Mucosa of descending colon (tissue), 3 donors: ENCODE measurements around the gene CD33. TPM values are rescaled to one million over a fixed set of nuclear protein-coding genes. Genes with fewer than 3 reads are reported as not detected.

Source experiments
- ATAC-seq: fragments of 200-7000 bp; cut with Tn5 transposase; one replicate; pipeline ENCODE4 v1.9.1; 2020; ENCODE audit warnings: mild to moderate bottlenecking, moderate library complexity
- DNase-seq, 3 donors: peaks; one replicate each; pipeline ENCODE4 v3.0.0-alpha.2; 2020
- H3K36me3 ChIP-seq: fragments of 200-600 bp; one replicate; pipeline ENCODE4 v1.8.0; 2021; ENCODE audit warnings: low read depth, mild to moderate bottlenecking
- H3K4me1 ChIP-seq: fragments of 200-600 bp; one replicate; pipeline ENCODE4 v1.8.0; 2021; ENCODE audit warnings: low read depth, mild to moderate bottlenecking
- H3K4me3 ChIP-seq: fragments of 200-600 bp; one replicate; pipeline ENCODE4 v1.8.0; 2021; ENCODE audit warnings: mild to moderate bottlenecking
- H3K9me3 ChIP-seq: fragments of 200-600 bp; one replicate; pipeline ENCODE4 v1.8.0; 2021; ENCODE audit warnings: mild to moderate bottlenecking
- CTCF ChIP-seq: fragments of 200-600 bp; IDR thresholded peaks from one replicate; pipeline ENCODE4 v1.8.0; 2022; ENCODE audit warnings: antibody characterized with exemption, mild to moderate bottlenecking
- intact Hi-C, 2 donors: fragments of 100-400 bp; cut with DNase I in 1 of 2; cut with micrococcal nuclease in 1 of 2; formaldehyde crosslinking; loops; one replicate each; pipeline versions ENCODE4 v1.11.0 to v1.11.1; 2022; cut with DNase I, micrococcal nuclease
- total RNA-seq, 3 donors: library from RNA; stranded (reverse); fragmentation: NEBNext Ultra II Directional in 2 of 3; extraction: Animal tissue kit (Norgen Biotek cat#: 25700) in 2 of 3; gene quantifications; one replicate each; pipeline versions ENCODE4 v1.2.1 to v1.2.4, GENCODE V29; 2021 to 2023
- donor health status: DM: no; HTN: no; CAD: no; lungs with moderate emphysema.
- donor health status: DM: no; HTN: no; CAD: no.
- donor health status: DM: no; HTN: yes; CAD: no.

The CD33 gene
- total RNA-seq, 3 donors from 2014 or later: 1.0 to 6.9 (median 6.9) TPM

GRCh38 chr19:51185868-51186215, 39.0 kb upstream of the CD33 start:
- ATAC-seq (no peak), DNase-seq (no peak)
- Histone ChIP-seq H3K9me3 (no peaks in the 10 kb centered on the region), H3K4me1 (no peaks in the 10 kb centered on the region), H3K36me3 (no peaks in the 10 kb centered on the region), H3K4me3 (no peak overlapping the region)
- TF ChIP-seq CTCF: no peak
- intact Hi-C loops: no loop called here

DNA sequence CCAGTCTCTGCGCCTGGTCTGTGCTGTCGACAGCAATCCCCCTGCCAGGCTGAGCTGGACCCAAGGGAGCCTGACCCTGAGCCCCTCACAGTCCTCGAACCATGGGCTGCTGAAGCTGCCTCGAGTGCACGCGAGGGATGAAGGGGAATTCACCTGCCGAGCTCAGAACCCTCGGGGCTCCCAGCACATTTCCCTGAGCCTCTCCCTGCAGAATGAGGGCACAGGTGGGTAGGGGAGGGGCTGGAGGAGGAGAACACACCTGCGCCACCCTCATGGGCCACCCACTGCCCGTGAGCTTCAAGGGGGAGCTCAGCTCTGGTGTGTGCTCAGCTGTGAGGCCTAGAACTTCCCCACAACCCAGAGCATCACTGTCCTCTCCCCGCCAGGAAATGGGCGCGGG, 38.6 kb upstream of the CD33 start:
- Histone ChIP-seq H3K36me3 (no peaks in the 10 kb centered on the region), H3K4me3 (no peak overlapping the region), H3K4me1 (no peaks in the 10 kb centered on the region), H3K9me3 (no peaks in the 10 kb centered on the region)
- no peak for DNase-seq
- no peak for TF ChIP-seq CTCF
- no peak for ATAC-seq
- intact Hi-C loops: no loop called here

GRCh38 chr19:51187395-51188226, 37.3 kb upstream of the CD33 start:
- TF ChIP-seq CTCF: no peak
- intact Hi-C loops: no loop called here
- Histone ChIP-seq H3K4me1 (no peaks in the 10 kb centered on the region), H3K36me3 (no peaks in the 10 kb centered on the region), H3K4me3 (no peak overlapping the region), H3K9me3 (no peaks in the 10 kb centered on the region)
- DNase-seq (no peak), ATAC-seq (no peak)

DNA sequence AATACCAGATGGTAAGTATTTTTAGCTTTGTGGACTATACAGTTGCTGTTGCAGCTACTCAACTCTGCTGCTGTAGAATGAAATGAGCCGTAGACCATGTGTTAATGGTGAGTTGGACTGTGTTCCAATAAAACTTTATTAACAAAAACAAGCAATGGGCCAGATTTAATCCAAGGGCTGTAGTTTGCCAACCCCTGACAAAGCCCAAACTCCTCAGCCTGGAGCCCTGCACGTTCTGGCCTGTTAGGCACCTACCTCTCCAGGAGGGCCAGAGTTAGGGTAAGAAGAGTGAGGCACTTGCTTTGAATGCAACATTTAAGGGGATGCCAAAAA, 36.7 kb upstream of the CD33 start:
- H3K36me3 ChIP-seq: no peaks in the 10 kb centered on the region
- no peaks in the 10 kb centered on the region for H3K9me3 ChIP-seq
- no peak for TF ChIP-seq CTCF
- intact Hi-C loops: no loop called here
- ATAC-seq (no peak), DNase-seq (no peak)
- H3K4me1 ChIP-seq: no peaks in the 10 kb centered on the region
- H3K4me3 ChIP-seq: no peak overlapping the region

DNA sequence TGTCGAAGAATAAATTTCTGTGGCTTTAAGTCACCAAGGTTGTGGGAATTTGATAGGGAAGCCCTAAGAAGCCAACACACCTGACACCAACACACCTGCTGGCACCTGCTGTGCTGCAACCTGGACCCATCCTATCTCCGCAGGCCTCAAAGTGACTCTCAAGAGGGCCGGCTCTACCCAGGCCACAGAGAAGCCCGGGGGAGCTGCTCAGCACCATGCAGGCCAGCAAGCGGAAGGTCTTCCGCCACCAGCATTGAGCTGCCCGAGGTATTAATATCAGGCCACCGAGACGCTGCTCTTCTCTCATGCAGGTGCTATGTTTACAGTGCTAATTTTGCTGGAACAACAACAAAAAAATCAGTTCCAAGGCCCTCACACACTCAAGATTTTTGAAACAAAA, 32.2 kb upstream of the CD33 start:
- no peak for TF ChIP-seq CTCF
- Histone ChIP-seq H3K9me3 (no peaks in the 10 kb centered on the region), H3K4me3 (no peak overlapping the region), H3K4me1 (no peaks in the 10 kb centered on the region), H3K36me3 (no peaks in the 10 kb centered on the region)
- no peak for ATAC-seq
- intact Hi-C loops: no loop called here
- no peak for DNase-seq
